OCI-LY1 (cell line): ENCODE measurements around the gene TRAPPC2L.

Experiments
- H2AFZ ChIP-seq: fragments of 200-600 bp; sonication (generic), shearing (Covaris generic); 2 replicates; pipeline ENCODE4 v1.6.0; 2014; ENCODE audit warnings: antibody characterized with exemption, mild to moderate bottlenecking, low read length
- H3F3A ChIP-seq: fragments of 200-600 bp; sonication (generic), shearing (Covaris generic); 2 replicates; pipeline ENCODE4 v1.6.0; 2014; ENCODE audit warnings: mild to moderate bottlenecking, antibody characterized with exemption, low read length, moderate library complexity; ENCODE audit not compliant: insufficient read depth
- H3K27ac ChIP-seq: fragments of 200-600 bp; sonication (generic); 2 replicates; pipeline ENCODE4 v1.5.1; 2014; ENCODE audit warnings: low read length, mixed run types, mild to moderate bottlenecking, low read depth; ENCODE audit not compliant: poor library complexity, severe bottlenecking
- H3K27me3 ChIP-seq: fragments of 200-600 bp; sonication (generic); 2 replicates; pipeline ENCODE4 v1.6.0; 2014; ENCODE audit warnings: antibody characterized with exemption, mild to moderate bottlenecking, low read length, moderate library complexity; ENCODE audit not compliant: insufficient read depth
- H3K36me3 ChIP-seq: fragments of 200-600 bp; sonication (generic); 2 replicates; pipeline ENCODE4 v1.6.1; 2014; ENCODE audit warnings: mild to moderate bottlenecking, antibody characterized with exemption, low read length, moderate library complexity, mixed read lengths; ENCODE audit not compliant: insufficient read depth
- H3K4me1 ChIP-seq: fragments of 200-600 bp; sonication (generic); 2 replicates; pipeline ENCODE4 v1.5.1; 2014; ENCODE audit warnings: mild to moderate bottlenecking, low read length, moderate library complexity; ENCODE audit not compliant: insufficient read depth, severe bottlenecking
- H3K4me2 ChIP-seq: fragments of 200-600 bp; sonication (generic), shearing (Covaris generic); 2 replicates; pipeline ENCODE4 v1.6.1; 2014; ENCODE audit warnings: low read length
- H3K4me3 ChIP-seq: fragments of 200-600 bp; sonication (generic); 2 replicates; pipeline ENCODE4 v1.5.1; 2014; ENCODE audit warnings: low read length, low read depth, mild to moderate bottlenecking, mixed read lengths; ENCODE audit not compliant: poor library complexity, severe bottlenecking
- H3K79me2 ChIP-seq: fragments of 200-600 bp; shearing (Covaris generic); 2 replicates; pipeline ENCODE4 v1.6.1; 2016; ENCODE audit warnings: mixed run types, low read length, mixed read lengths; ENCODE audit not compliant: insufficient read depth
- H3K9ac ChIP-seq: fragments of 200-600 bp; sonication (generic), shearing (Covaris generic); 2 replicates; pipeline ENCODE4 v1.6.1; 2014; ENCODE audit warnings: mild to moderate bottlenecking, low read length, mixed read lengths
- H3K9me2 ChIP-seq: fragments of 200-600 bp; sonication (generic), shearing (Covaris generic); 2 replicates; pipeline ENCODE4 v1.6.1; 2014; ENCODE audit warnings: low read depth, mild to moderate bottlenecking, low read length, mixed read lengths
- H3K9me3 ChIP-seq: fragments of 200-600 bp; shearing (Covaris generic); 2 replicates; pipeline ENCODE4 v1.6.1; 2014; ENCODE audit warnings: low read length, mixed read lengths
- H4K20me1 ChIP-seq: fragments of 200-600 bp; sonication (generic), shearing (Covaris generic); 2 replicates; pipeline ENCODE4 v1.6.0; 2016; ENCODE audit warnings: mild to moderate bottlenecking, low read length; ENCODE audit not compliant: insufficient read depth
- CTCF ChIP-seq: fragments of 200-600 bp; sonication (generic), shearing (Covaris generic); IDR thresholded peaks from 2 replicates; pipeline ENCODE4 v1.5.1; 2017; ENCODE audit warnings: mild to moderate bottlenecking, antibody characterized with exemption, low read length, moderate library complexity, mixed read lengths
- EZH2 ChIP-seq: fragments of 200-600 bp; sonication (generic), shearing (Covaris generic); IDR thresholded peaks from 2 replicates; pipeline ENCODE4 v1.8.0; 2017; ENCODE audit warnings: borderline replicate concordance, mixed run types, mild to moderate bottlenecking, antibody characterized with exemption, low read length, moderate library complexity, mixed read lengths

Gene TRAPPC2L

GRCh38 chr16:88847654-88848053 is 9.3 kb upstream of the TRAPPC2L start:
- Histone ChIP-seq H3K27ac (no peak overlapping the region), H4K20me1 (no peaks in the 10 kb centered on the region), H3K36me3 (no peaks in the 10 kb centered on the region; the same call in 1 of the 2 replicates), H3K27me3 (no peaks in the 10 kb centered on the region), H3K4me2 (no peak overlapping the region), H3K4me3 (no peak overlapping the region), H3K9me2 (no peaks in the 10 kb centered on the region), H3K4me1 (no peaks in the 10 kb centered on the region), H3K9me3 (no peaks in the 10 kb centered on the region), H2AFZ (no peak overlapping the region), H3F3A (no peaks in the 10 kb centered on the region), H3K9ac (no peak overlapping the region), H3K79me2 (no peaks in the 10 kb centered on the region)
- no peak for TF ChIP-seq EZH2
- no peak for TF ChIP-seq CTCF

GRCh38 chr16:88848557-88848956 is 8.4 kb upstream of the TRAPPC2L start:
- Histone ChIP-seq H3K9ac (no peak overlapping the region), H4K20me1 (no peaks in the 10 kb centered on the region), H3K4me2 (no peak overlapping the region), H2AFZ (no peak overlapping the region), H3K4me3 (no peak overlapping the region), H3K9me3 (no peaks in the 10 kb centered on the region), H3K9me2 (no peaks in the 10 kb centered on the region), H3K27me3 (no peaks in the 10 kb centered on the region), H3F3A (no peaks in the 10 kb centered on the region), H3K79me2 (no peaks in the 10 kb centered on the region), H3K4me1 (no peaks in the 10 kb centered on the region), H3K36me3 (no peaks in the 10 kb centered on the region; the same call in 1 of the 2 replicates), H3K27ac (no peak overlapping the region)
- TF ChIP-seq CTCF (no peak), EZH2 (no peak)

- no peak overlapping the region for H3K9ac ChIP-seq
- H3K27me3 ChIP-seq: no peaks in the 10 kb centered on the region
- H3K36me3 ChIP-seq: no peaks in the 10 kb centered on the region; the same call in 1 of the 2 replicates
- no peak overlapping the region for H3K27ac ChIP-seq
- no peak overlapping the region for H3K4me2 ChIP-seq
- TF ChIP-seq CTCF (no peak), EZH2 (no peak)
- H3K9me3 ChIP-seq: no peaks in the 10 kb centered on the region
- H3K79me2 ChIP-seq: no peaks in the 10 kb centered on the region
- H2AFZ ChIP-seq: no peak overlapping the region
- H3F3A ChIP-seq: no peaks in the 10 kb centered on the region
- no peaks in the 10 kb centered on the region for H3K9me2 ChIP-seq
- H4K20me1 ChIP-seq: no peaks in the 10 kb centered on the region
- H3K4me3 ChIP-seq: no peak overlapping the region
- peaks cover 2% of the 10 kb centered on the region for H3K4me1 ChIP-seq
Measured at GRCh38 chr16:88850531-88851199, 6.3 kb upstream of the TRAPPC2L start.
